Neuronal stem cell (in vitro differentiated cells): Measurements from ENCODE around the gene DCT.

Experiments
- DNase-seq: peaks from one replicate; pipeline ENCODE4 v3.0.0-alpha.2; 2013; ENCODE audit warnings: low spot score
- H2AFZ ChIP-seq: one replicate; pipeline ENCODE4 v1.6.1; 2013; ENCODE audit warnings: mild to moderate bottlenecking, low read length, inconsistent platforms
- H2AK5ac ChIP-seq: 2 replicates; pipeline ENCODE4 v1.6.1; 2013; ENCODE audit warnings: low read depth, mild to moderate bottlenecking, inconsistent platforms, low read length, moderate library complexity, mixed read lengths
- H2BK120ac ChIP-seq: 2 replicates; pipeline ENCODE4 v1.6.1; 2013; ENCODE audit warnings: low read depth, mild to moderate bottlenecking, inconsistent platforms, low read length, moderate library complexity, mixed read lengths
- H2BK12ac ChIP-seq: one replicate; pipeline ENCODE4 v1.6.1; 2013; ENCODE audit warnings: low read length, inconsistent platforms
- H2BK15ac ChIP-seq: 2 replicates; pipeline ENCODE4 v1.6.1; 2013; ENCODE audit warnings: mild to moderate bottlenecking, low read length, inconsistent platforms, mixed read lengths
- H2BK5ac ChIP-seq: one replicate; pipeline ENCODE4 v1.6.1; 2013; ENCODE audit warnings: inconsistent platforms, mild to moderate bottlenecking, low read length, moderate library complexity
- H3K14ac ChIP-seq: one replicate; pipeline ENCODE4 v1.6.1; 2013; ENCODE audit warnings: low read length, inconsistent platforms
- H3K18ac ChIP-seq: 2 replicates; pipeline ENCODE4 v1.6.1; 2013; ENCODE audit warnings: low read length, inconsistent platforms
- H3K23ac ChIP-seq: 2 replicates; pipeline ENCODE4 v1.6.1; 2013; ENCODE audit warnings: low read depth, mild to moderate bottlenecking, mixed read lengths, low read length, inconsistent platforms; ENCODE audit not compliant: poor library complexity
- H3K27ac ChIP-seq: replicated peaks from 3 replicates; pipeline ENCODE4 v1.5.1; 2013; ENCODE audit warnings: low read length, inconsistent platforms
- H3K27me3 ChIP-seq, 3 experiments: 2 replicates each; pipeline ENCODE4 v1.6.1; 2013; ENCODE audit warnings: low read length in 3 of 3, mild to moderate bottlenecking in 2 of 3, inconsistent platforms in 1 of 3, low read depth in 1 of 3, mixed read lengths in 1 of 3, moderate library complexity in 1 of 3; ENCODE audit not compliant: control insufficient read depth in 3 of 3, insufficient read depth in 3 of 3
- H3K36me3 ChIP-seq, 2 donors: replicated peaks in 1 of 2; 2 replicates each; pipeline ENCODE4 v1.6.1; 2013; ENCODE audit warnings: low read length in 2 of 2; ENCODE audit not compliant: control insufficient read depth in 2 of 2, insufficient read depth in 2 of 2
- H3K4ac ChIP-seq: 2 replicates; pipeline ENCODE4 v1.6.1; 2013; ENCODE audit warnings: inconsistent platforms, mild to moderate bottlenecking, low read length, moderate library complexity
- H3K4me1 ChIP-seq, 2 donors: 1 replicate in 1 of 2; 2 replicates in 1 of 2; pipeline ENCODE4 v1.6.1; 2013; ENCODE audit warnings: low read length in 2 of 2, low read depth in 1 of 2; ENCODE audit not compliant: control insufficient read depth in 2 of 2, insufficient read depth in 1 of 2
- H3K4me2 ChIP-seq: one replicate; pipeline ENCODE4 v1.6.1; 2013; ENCODE audit warnings: mild to moderate bottlenecking, low read length, inconsistent platforms; ENCODE audit not compliant: insufficient read depth, poor library complexity, severe bottlenecking
- H3K4me3 ChIP-seq, 2 donors: 2 replicates each; pipeline ENCODE4 v1.5.1; 2013; ENCODE audit warnings: low read length in 2 of 2, mild to moderate bottlenecking in 2 of 2, inconsistent platforms in 1 of 2, moderate library complexity in 1 of 2
- H3K79me1 ChIP-seq: one replicate; pipeline ENCODE4 v1.6.1; 2013; ENCODE audit warnings: low read depth, mild to moderate bottlenecking, inconsistent platforms, low read length, moderate library complexity
- H3K9ac ChIP-seq: one replicate; pipeline ENCODE4 v1.6.1; 2013; ENCODE audit warnings: mild to moderate bottlenecking, low read depth, low read length, inconsistent platforms; ENCODE audit not compliant: poor library complexity
- H3K9me3 ChIP-seq, 2 donors: replicated peaks in 1 of 2; 2 replicates each; pipeline versions ENCODE3 to v1.6.1; 2013; ENCODE audit warnings: low read length in 2 of 2, mild to moderate bottlenecking in 2 of 2, inconsistent platforms in 1 of 2, low read depth in 1 of 2, mixed read lengths in 1 of 2, moderate library complexity in 1 of 2; ENCODE audit not compliant: control insufficient read depth in 2 of 2, insufficient read depth in 1 of 2
- H4K8ac ChIP-seq: one replicate; pipeline ENCODE4 v1.6.1; 2013; ENCODE audit warnings: low read depth, mild to moderate bottlenecking, inconsistent platforms, low read length, moderate library complexity
- H4K91ac ChIP-seq: one replicate; pipeline ENCODE4 v1.6.1; 2013; ENCODE audit warnings: low read length, low read depth, mild to moderate bottlenecking, inconsistent platforms; ENCODE audit not compliant: poor library complexity
- WGBS, 2 donors: extraction: QIAGEN DNeasy Blood & Tissue Kit; methylation state at CpG; one replicate each; pipeline ENCODE4 v1.1.7; 2013; ENCODE audit warnings: missing lambda C conversion rate in 2 of 2, mixed read lengths in 1 of 2; ENCODE audit not compliant: insufficient read length in 2 of 2, insufficient replicate concordance in 1 of 2; ENCODE audit errors: extremely low coverage in 2 of 2; 5-methylcytosine and 5-hydroxymethylcytosine counted together

The DCT gene

GRCh38 chr13:94454906-94455305, 24.6 kb downstream of the DCT start:
- no peak overlapping the region for H3K4ac ChIP-seq
- H4K91ac ChIP-seq = no peak overlapping the region
- H3K27ac ChIP-seq = no peak overlapping the region
- H2BK12ac ChIP-seq = no peak overlapping the region
- no peak overlapping the region for H2BK120ac ChIP-seq
- no peak overlapping the region for H2BK15ac ChIP-seq
- H3K9ac ChIP-seq = no peak overlapping the region
- H3K36me3 ChIP-seq = no peaks in the 10 kb centered on the region
- H2BK5ac ChIP-seq = no peak overlapping the region
- H3K4me1 ChIP-seq = no peaks in the 10 kb centered on the region
- H2AFZ ChIP-seq = no peak overlapping the region
- H3K18ac ChIP-seq = no peak overlapping the region
- no peak for DNase-seq
- H3K4me2 ChIP-seq = no peak overlapping the region
- WGBS, 2 donors = no CpG with 5 or more reads among the region's 2 CpGs
- no peak overlapping the region for H4K8ac ChIP-seq
- no peak overlapping the region for H3K23ac ChIP-seq
- no peaks in the 10 kb centered on the region for H3K9me3 ChIP-seq
- H2AK5ac ChIP-seq = no peak overlapping the region
- H3K79me1 ChIP-seq = no peaks in the 10 kb centered on the region
- H3K4me3 ChIP-seq = no peak overlapping the region
- no peak overlapping the region for H3K14ac ChIP-seq
- peaks cover 0 to 10% (median 0%) of the 10 kb centered on the region in 3 experiments for H3K27me3 ChIP-seq

GRCh38 chr13:94454334-94454733, 25.1 kb downstream of the DCT start:
- DNase-seq = no peak
- Histone ChIP-seq H2AK5ac (no peak overlapping the region), H2AFZ (no peak overlapping the region), H2BK5ac (no peak overlapping the region), H2BK120ac (no peak overlapping the region), H3K18ac (no peak overlapping the region), H3K4me2 (no peak overlapping the region), H3K36me3 (no peaks in the 10 kb centered on the region), H3K23ac (no peak overlapping the region), H4K8ac (no peak overlapping the region), H2BK12ac (no peak overlapping the region), H3K4me1 (peaks cover 0 to under 1% of the 10 kb centered on the region in 2 donors), H4K91ac (no peak overlapping the region), H3K27me3 (peaks cover 0 to 10% (median 0%) of the 10 kb centered on the region in 3 experiments), H3K79me1 (no peaks in the 10 kb centered on the region), H3K27ac (no peak overlapping the region), H3K4ac (no peak overlapping the region), H3K9ac (no peak overlapping the region), H2BK15ac (no peak overlapping the region), H3K4me3 (no peak overlapping the region), H3K14ac (no peak overlapping the region), H3K9me3 (no peaks in the 10 kb centered on the region)

GRCh38 chr13:94444826-94445225, 34.7 kb downstream of the DCT start:
- Histone ChIP-seq H3K36me3 (no peaks in the 10 kb centered on the region), H2BK12ac (no peak overlapping the region), H3K9ac (no peak overlapping the region), H2AFZ (no peak overlapping the region), H2BK5ac (no peak overlapping the region), H3K4me2 (no peak overlapping the region), H3K4me1 (peaks cover 0 to 1% of the 10 kb centered on the region in 2 donors), H3K79me1 (no peaks in the 10 kb centered on the region), H3K4me3 (no peak overlapping the region), H2BK15ac (no peak overlapping the region), H3K4ac (no peak overlapping the region), H3K23ac (no peak overlapping the region), H3K27ac (no peak overlapping the region), H3K14ac (no peak overlapping the region), H2AK5ac (no peak overlapping the region), H3K18ac (no peak overlapping the region), H3K27me3 (no peaks in the 10 kb centered on the region), H3K9me3 (no peaks in the 10 kb centered on the region), H4K8ac (no peak overlapping the region), H2BK120ac (no peak overlapping the region), H4K91ac (no peak overlapping the region)
- DNase-seq = no peak

GRCh38 chr13:94435604-94436226, 43.8 kb downstream of the DCT start:
- Histone ChIP-seq H3K27ac (no peak overlapping the region), H3K79me1 (no peaks in the 10 kb centered on the region), H2AK5ac (no peak overlapping the region), H3K27me3 (no peaks in the 10 kb centered on the region), H3K9ac (no peak overlapping the region), H3K4ac (no peak overlapping the region), H3K36me3 (no peaks in the 10 kb centered on the region), H2BK15ac (no peak overlapping the region), H3K4me1 (peaks cover 0 to 4% of the 10 kb centered on the region in 2 donors), H2BK5ac (no peak overlapping the region), H3K4me2 (no peak overlapping the region), H4K91ac (no peak overlapping the region), H2BK12ac (no peak overlapping the region), H3K4me3 (no peak overlapping the region), H3K23ac (no peak overlapping the region), H3K9me3 (no peaks in the 10 kb centered on the region), H2AFZ (no peak overlapping the region), H3K14ac (no peak overlapping the region), H2BK120ac (no peak overlapping the region), H4K8ac (no peak overlapping the region), H3K18ac (no peak overlapping the region)
- peak; percentile 30 for DNase-seq
- no CpG with 5 or more reads among the region's 4 CpGs for WGBS, 2 donors
